Measurements from ENCODE around the gene RRAGD. TPM values are rescaled to one million over a fixed set of nuclear protein-coding genes. Genes with fewer than 3 reads are reported as not detected.
"Not testable (repeated sequence)": the region's sequence is repeated elsewhere in the genome, so short reads cannot be mapped to it uniquely, and the experiment has no call there.

The RRAGD gene
- polyA plus RNA-seq, 1 experiment, result not detected

GRCh38 chr6:89398762-89399525 lies 13.1 kb downstream of the RRAGD start:
- ChIA-PET POLR2A (no interaction called here), CTCF (interaction anchor here (1.0 kb wide), 1 partner anchor 26 kb away, joined by 3 read pairs; no protein-coding TSS in a partner anchor)
- Histone ChIP-seq H3K27me3 (ENCODE audit: control insufficient read depth, insufficient read depth, low read length) (peaks cover 2% of the 10 kb centered on the region; the same call in 1 of the 2 replicates), H3K4me3 (ENCODE audit: low read depth, low read length) (no peak overlapping the region), H3K36me3 (ENCODE audit: control insufficient read depth, insufficient read depth, low read length) (no peaks in the 10 kb centered on the region)
- no peak for DNase-seq (ENCODE audit: low read depth)
- TF ChIP-seq, protein P1, sequence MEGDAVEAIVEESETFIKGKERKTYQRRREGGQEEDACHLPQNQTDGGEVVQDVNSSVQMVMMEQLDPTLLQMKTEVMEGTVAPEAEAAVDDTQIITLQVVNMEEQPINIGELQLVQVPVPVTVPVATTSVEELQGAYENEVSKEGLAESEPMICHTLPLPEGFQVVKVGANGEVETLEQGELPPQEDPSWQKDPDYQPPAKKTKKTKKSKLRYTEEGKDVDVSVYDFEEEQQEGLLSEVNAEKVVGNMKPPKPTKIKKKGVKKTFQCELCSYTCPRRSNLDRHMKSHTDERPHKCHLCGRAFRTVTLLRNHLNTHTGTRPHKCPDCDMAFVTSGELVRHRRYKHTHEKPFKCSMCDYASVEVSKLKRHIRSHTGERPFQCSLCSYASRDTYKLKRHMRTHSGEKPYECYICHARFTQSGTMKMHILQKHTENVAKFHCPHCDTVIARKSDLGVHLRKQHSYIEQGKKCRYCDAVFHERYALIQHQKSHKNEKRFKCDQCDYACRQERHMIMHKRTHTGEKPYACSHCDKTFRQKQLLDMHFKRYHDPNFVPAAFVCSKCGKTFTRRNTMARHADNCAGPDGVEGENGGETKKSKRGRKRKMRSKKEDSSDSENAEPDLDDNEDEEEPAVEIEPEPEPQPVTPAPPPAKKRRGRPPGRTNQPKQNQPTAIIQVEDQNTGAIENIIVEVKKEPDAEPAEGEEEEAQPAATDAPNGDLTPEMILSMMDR (IDR thresholded peaks at IDR 0.05; ENCODE audit: insufficient read depth, low read depth, low read length), result no peak

GRCh38 chr6:89397884-89398283 lies 14.2 kb downstream of the RRAGD start:
- CTCF ChIA-PET, POLR2A ChIA-PET: not testable (repeated sequence)

GRCh38 chr6:89393659-89394058 lies 18.4 kb downstream of the RRAGD start:
- no peaks in the 10 kb centered on the region for H3K36me3 ChIP-seq (ENCODE audit: control insufficient read depth, insufficient read depth, low read length)
- DNase-seq (ENCODE audit: low read depth), result no peak
- ChIA-PET POLR2A (no interaction called here), CTCF (no interaction called here)
- TF ChIP-seq, protein P1 (IDR thresholded peaks at IDR 0.05; ENCODE audit: insufficient read depth, low read depth, low read length), result no peak
- H3K4me3 ChIP-seq (ENCODE audit: low read depth, low read length), result no peak overlapping the region
- no peaks in the 10 kb centered on the region for H3K27me3 ChIP-seq (ENCODE audit: control insufficient read depth, insufficient read depth, low read length)

More at GRCh38 chr6:89397884-89398283, 14.2 kb downstream of the RRAGD start:
- DNase-seq (ENCODE audit: low read depth); H3K4me3 ChIP-seq (ENCODE audit: low read depth, low read length); H3K27me3 ChIP-seq (ENCODE audit: control insufficient read depth, insufficient read depth, low read length); H3K36me3 ChIP-seq (ENCODE audit: control insufficient read depth, insufficient read depth, low read length): not testable (repeated sequence)

GRCh38 chr6:89392823-89393222 lies 19.2 kb downstream of the RRAGD start:
- Histone ChIP-seq H3K4me3 (ENCODE audit: low read depth, low read length) (no peak overlapping the region), H3K27me3 (ENCODE audit: control insufficient read depth, insufficient read depth, low read length) (no peaks in the 10 kb centered on the region), H3K36me3 (ENCODE audit: control insufficient read depth, insufficient read depth, low read length) (no peaks in the 10 kb centered on the region)
- ChIA-PET POLR2A (no interaction called here), CTCF (interaction anchor here (1.0 kb wide), 1 partner anchor 13 kb away, joined by 3 read pairs; no protein-coding TSS in a partner anchor)
- no peak for DNase-seq (ENCODE audit: low read depth)
- TF ChIP-seq, protein P1 (IDR thresholded peaks at IDR 0.05; ENCODE audit: insufficient read depth, low read depth, low read length), result no peak

- no peaks in the 10 kb centered on the region for H3K36me3 ChIP-seq (ENCODE audit: control insufficient read depth, insufficient read depth, low read length)
- TF ChIP-seq, protein P1 (IDR thresholded peaks at IDR 0.05; ENCODE audit: insufficient read depth, low read depth, low read length), result no peak
- no peak for DNase-seq (ENCODE audit: low read depth)
- H3K27me3 ChIP-seq (ENCODE audit: control insufficient read depth, insufficient read depth, low read length), result peaks cover 2% of the 10 kb centered on the region; the same call in 1 of the 2 replicates
- no peak overlapping the region for H3K4me3 ChIP-seq (ENCODE audit: low read depth, low read length)
- CTCF ChIA-PET, result interaction anchor here (3.0 kb wide), 1 partner anchor 17 kb away, joined by 9 read pairs; no protein-coding TSS in a partner anchor
- POLR2A ChIA-PET, result no interaction called here
Observed at GRCh38 chr6:89388846-89389245, 23.2 kb downstream of the RRAGD start.
